Frontal cortex (tissue), 4 donors: ENCODE data around the gene LIN7A. TPM values are rescaled to one million over a fixed set of nuclear protein-coding genes. Genes with fewer than 3 reads are reported as not detected.

Experiments used
- DNase-seq, 2 donors: peaks; one replicate each; pipeline ENCODE4 v3.0.0; 2012; ENCODE audit warnings: low spot score in 2 of 2
- FAIRE-seq: peaks from 2 replicates; lab custom pipeline; 2012; peaks lifted over from hg19 to GRCh38; lab: Jason Lieb, UNC
- small RNA-seq: library from RNA; depleted of rRNA; stranded (forward); fragments of <200 nt; gene quantifications from one replicate; pipeline ENCODE3, GENCODE V24; 2014
- total RNA-seq: library from RNA; depleted of rRNA; stranded (reverse); fragments of >200 nt; gene quantifications from one replicate; pipeline ENCODE4 v1.2.3, GENCODE V29; 2014
- donor health status: control.
- donor health status: control.
- donor health status: control.

Gene LIN7A
- total RNA-seq, 1 donor from 2014 or later = 44.4 TPM

DNA sequence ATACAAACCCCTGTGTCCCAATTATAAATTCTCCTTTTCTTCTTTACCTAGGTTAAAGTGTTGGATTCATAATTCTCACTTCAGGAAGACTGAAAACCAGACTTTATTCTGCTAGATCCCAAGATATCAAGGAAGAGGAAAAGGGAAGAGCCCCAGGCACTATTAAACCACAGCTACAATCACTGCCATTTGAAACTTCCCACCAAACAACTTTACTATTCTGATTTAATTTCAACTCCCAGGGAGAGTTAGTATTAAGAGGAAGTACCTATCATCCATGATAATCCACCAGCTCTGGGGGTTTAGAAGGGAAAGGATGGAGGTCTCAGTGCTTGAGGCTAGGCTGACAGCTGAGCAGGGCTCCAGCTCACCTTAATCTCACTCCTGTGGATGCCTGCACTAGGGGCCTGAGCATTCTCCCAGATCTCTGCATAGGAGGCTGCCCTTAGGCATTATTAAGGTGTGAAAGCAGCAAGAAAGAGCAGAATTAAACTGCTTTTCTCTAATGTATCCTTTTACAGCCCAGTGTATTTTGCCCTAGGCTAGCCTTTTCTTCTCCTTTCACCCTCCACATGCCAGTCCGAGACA, 168.1 kb downstream of the LIN7A start:
- no peak for FAIRE-seq
- no peak for DNase-seq

DNA sequence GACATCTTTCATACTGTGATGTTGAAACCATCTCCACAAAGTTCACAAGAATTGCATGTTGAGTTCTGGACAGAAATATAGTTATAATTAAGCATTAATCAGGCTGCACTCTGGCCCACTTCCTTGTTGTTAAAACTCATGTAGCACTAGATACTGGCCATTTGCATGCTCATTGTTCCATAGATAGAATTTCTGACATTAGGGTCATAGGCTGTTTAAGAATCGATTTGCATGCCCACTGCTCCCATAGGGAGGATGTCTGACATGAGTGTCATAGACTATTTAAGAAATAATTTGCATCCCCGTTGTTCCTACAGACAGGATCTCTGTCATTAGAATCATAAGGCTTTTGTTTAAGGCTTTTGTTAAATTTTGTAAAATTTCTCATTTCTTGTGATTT, 170.8 kb downstream of the LIN7A start:
- FAIRE-seq = no peak
- DNase-seq = no peak

DNA sequence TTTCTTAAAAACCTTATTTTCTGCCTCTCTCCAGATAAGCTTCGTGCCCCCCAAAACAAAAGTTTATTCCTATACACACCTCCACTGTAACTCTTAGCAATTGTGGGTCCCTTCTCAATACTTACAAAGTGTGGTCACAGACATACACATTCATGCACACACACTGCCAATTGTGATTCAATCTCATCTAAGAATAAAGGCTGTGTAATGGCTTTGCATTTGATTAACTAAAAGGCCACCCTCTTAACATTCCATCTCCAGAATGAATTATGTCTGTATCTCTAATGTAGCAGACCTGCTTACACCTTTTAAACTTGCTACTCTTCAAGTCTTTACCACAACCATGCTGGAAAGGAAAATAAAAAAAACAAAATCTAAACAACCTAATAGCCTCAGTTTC, 171.5 kb downstream of the LIN7A start:
- DNase-seq = no peak

DNA sequence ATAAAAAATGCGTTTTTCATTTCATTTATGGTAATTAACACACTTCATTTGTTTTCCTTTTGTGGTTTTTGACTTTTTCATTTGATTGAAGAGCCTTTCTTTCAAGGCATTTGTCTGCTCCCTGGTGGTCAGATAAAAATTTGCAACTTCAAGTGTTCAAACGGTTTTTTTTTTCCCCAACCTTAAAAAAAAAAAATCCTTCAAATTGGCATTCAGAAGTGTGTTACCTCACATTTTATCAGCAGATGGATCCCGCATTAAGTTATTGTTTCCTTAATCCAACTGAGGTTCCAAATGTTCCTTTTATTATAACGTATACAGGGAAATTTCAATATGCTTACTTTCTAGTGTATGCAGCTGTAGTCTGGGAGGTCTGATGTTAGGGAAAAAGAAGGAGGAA, 173.9 kb downstream of the LIN7A start:
- DNase-seq (peak in 1 of 2 donors; percentile 2), FAIRE-seq (peak; percentile 94)

More for the DNA sequence above, 171.5 kb downstream of the LIN7A start:
- no peak for FAIRE-seq

DNA sequence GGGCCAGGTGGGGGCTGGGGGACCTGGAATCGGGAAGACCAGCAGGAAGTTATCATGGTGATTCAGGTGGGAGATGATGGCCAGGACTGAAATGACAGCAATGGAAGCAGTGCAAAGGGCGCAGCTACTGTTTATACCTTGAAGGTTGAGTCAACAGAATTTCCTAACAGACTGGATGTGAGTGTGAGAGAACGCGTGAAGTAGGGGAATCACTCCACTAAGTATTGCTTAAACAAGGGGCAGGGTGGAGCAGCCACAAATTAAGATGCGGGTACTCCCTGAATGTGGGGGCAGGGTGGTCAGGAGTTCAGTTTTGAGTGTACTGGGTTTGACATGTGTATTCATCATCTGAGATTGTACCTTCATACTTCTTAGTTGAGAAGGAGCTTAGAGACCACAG, 175.9 kb downstream of the LIN7A start:
- FAIRE-seq (no peak), DNase-seq (no peak)

GRCh38 chr12:80756875-80757274, 180.9 kb downstream of the LIN7A start:
- FAIRE-seq (no peak), DNase-seq (no peak)

DNA sequence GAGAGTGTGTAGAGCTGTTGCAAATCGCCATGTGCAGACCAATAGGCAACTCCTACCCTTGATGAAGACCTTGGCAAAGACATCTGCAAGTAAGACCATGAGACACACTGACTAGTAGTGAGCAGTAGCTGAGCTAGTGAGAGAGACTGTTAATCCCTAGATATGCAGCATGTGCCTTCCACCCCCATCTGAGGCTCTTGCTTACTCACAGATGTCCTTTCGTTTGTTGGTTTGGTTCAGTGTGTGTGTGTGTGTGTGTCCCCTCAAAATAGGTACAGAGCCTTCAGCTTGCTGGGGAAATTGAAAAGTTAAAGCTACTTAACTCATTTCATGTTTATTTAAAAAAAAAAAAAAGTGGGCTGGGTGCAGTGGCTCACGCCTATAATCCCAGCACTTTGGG, 183.5 kb downstream of the LIN7A start:
- DNase-seq (no peak), FAIRE-seq (no peak)

DNA sequence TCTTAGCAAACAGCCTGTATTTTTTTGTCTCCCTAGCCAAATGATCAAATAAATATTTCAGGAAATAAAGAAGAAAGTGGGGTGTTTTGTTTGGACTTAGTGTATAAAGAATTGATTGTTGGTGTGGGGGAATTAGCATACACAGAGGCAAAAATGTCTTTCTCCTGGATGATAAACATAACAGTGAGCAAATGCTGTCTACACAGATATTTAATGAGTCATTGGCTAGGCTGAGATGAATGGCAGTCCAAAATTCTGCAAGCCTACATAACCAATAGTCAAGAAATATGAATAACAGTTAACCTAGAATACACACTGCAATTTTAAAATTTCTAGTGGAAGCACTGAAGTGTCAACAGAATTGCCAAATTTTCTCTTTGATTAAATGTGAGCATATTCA, 185.3 kb downstream of the LIN7A start:
- FAIRE-seq (no peak), DNase-seq (no peak)

- FAIRE-seq = no peak
- DNase-seq = no peak
Measured at GRCh38 chr12:80749456-80749855, 188.3 kb downstream of the LIN7A start.

DNA sequence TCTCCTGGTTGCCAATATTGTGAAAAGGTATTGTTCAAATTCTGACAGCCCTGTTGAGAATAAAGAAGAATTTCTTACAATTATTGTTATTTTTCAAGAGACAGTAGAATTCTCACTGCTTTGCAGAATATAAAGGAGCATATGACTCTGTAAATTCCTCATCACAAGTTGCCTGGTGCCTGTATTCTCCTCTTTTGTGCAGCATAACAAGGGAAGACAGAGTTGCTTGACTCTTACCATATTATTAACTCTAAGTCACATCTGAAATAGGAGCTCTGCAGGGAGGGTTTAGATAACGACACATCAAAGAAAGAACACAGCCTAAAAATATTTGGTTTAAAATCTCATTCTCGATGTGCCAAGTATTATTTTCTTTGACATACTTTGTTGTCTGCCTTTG, 189.9 kb downstream of the LIN7A start:
- no peak for FAIRE-seq
- no peak for DNase-seq

- FAIRE-seq = no peak
Measured at GRCh38 chr12:80745851-80746505, 191.8 kb downstream of the LIN7A start.

More at GRCh38 chr12:80745851-80746505, 191.8 kb downstream of the LIN7A start:
- no peak for DNase-seq

Small RNA genes lying within 50 kb of the gene (small RNA-seq; reads per million reads assigned to genes)
- gene MIR617 (not detected), gene MIR618 (0.56 reads per million, percentile 44 among the genes with 10 or more reads in this experiment)

Other genes starting within 250 kb of the LIN7A start
- gene MYF6, start 230.3 kb downstream of the LIN7A start, total RNA-seq = 1.6 TPM
- gene MYF5, start 221.0 kb downstream of the LIN7A start, total RNA-seq = not detected
- 4.1 TPM for gene ACSS3, start 140.1 kb upstream of the LIN7A start, total RNA-seq